Osteoblast (primary cell): Measurements from ENCODE around the gene ZNF224. TPM values are rescaled to one million over a fixed set of nuclear protein-coding genes. Genes with fewer than 3 reads are reported as not detected.
"Not testable (repeated sequence)": the region's sequence is repeated elsewhere in the genome, so short reads cannot be mapped to it uniquely, and the experiment has no call there.

Experiments
- DNase-seq: peaks from one replicate; pipeline ENCODE4 v3.0.0; 2011; ENCODE audit warnings: low spot score, mixed read lengths; ENCODE audit not compliant: insufficient read length; ENCODE audit errors: missing footprints
- H2AFZ ChIP-seq: 2 replicates; pipeline ENCODE4 v1.6.0; 2011; ENCODE audit warnings: mild to moderate bottlenecking, low read length
- H3K27ac ChIP-seq: 2 replicates; pipeline ENCODE4 v1.5.1; 2011; ENCODE audit warnings: mild to moderate bottlenecking, low read depth, low read length, moderate library complexity
- H3K27me3 ChIP-seq: 2 replicates; pipeline ENCODE4 v1.6.0; 2012; ENCODE audit warnings: mild to moderate bottlenecking, control low read depth, inconsistent platforms, low read length, moderate library complexity; ENCODE audit not compliant: insufficient read depth
- H3K36me3 ChIP-seq: 2 replicates; pipeline ENCODE4 v1.5.1; 2011; ENCODE audit warnings: mild to moderate bottlenecking, low read length, control low read depth, moderate library complexity; ENCODE audit not compliant: insufficient read depth
- H3K4me1 ChIP-seq: 2 replicates; pipeline ENCODE4 v1.5.1; 2011; ENCODE audit warnings: mild to moderate bottlenecking, low read length, control low read depth, moderate library complexity; ENCODE audit not compliant: insufficient read depth
- H3K4me2 ChIP-seq: 2 replicates; pipeline ENCODE4 v1.6.0; 2011; ENCODE audit warnings: mild to moderate bottlenecking, low read length; ENCODE audit not compliant: insufficient read depth
- H3K4me3 ChIP-seq: fragments of 200-600 bp; sonication (generic); 3 replicates; pipeline ENCODE4 v1.5.1; 2012; ENCODE audit warnings: mild to moderate bottlenecking, low read length, inconsistent platforms; ENCODE audit not compliant: insufficient read depth
- H3K79me2 ChIP-seq: 2 replicates; pipeline ENCODE4 v1.6.0; 2012; ENCODE audit warnings: mild to moderate bottlenecking, low read length, control low read depth, inconsistent platforms; ENCODE audit not compliant: insufficient read depth
- H3K9me3 ChIP-seq: 2 replicates; pipeline ENCODE4 v1.5.1; 2011; ENCODE audit warnings: low read depth, low read length, control low read depth
- H4K20me1 ChIP-seq: 2 replicates; pipeline ENCODE4 v1.6.0; 2012; ENCODE audit warnings: mild to moderate bottlenecking, low read length, control low read depth; ENCODE audit not compliant: insufficient read depth
- total RNA-seq: library from RNA; depleted of rRNA; stranded (reverse); fragments of >200 nt; gene quantifications from 2 replicates; pipeline ENCODE4 v1.2.3, GENCODE V29; 2012
- TF ChIP-seq, protein P1 (sequence below): IDR thresholded peaks from 2 replicates; pipeline ENCODE4 v1.5.1; 2011; ENCODE audit warnings: mild to moderate bottlenecking, low read depth, low read length, moderate library complexity; ENCODE audit errors: extremely low read depth

ZNF224 gene
- total RNA-seq, 1 donor: 32.6 TPM

GRCh38 chr19:44112802-44113137 lies 18.6 kb downstream of the ZNF224 start:
- Histone ChIP-seq H3K36me3 (peaks cover 16% of the 10 kb centered on the region), H2AFZ (peak overlapping the region; percentile 96), H3K9me3 (peaks cover 7% of the 10 kb centered on the region), H3K4me2 (peak overlapping the region; percentile 91), H3K4me1 (peaks cover 3% of the 10 kb centered on the region), H3K27ac (peak overlapping the region; percentile 66), H3K27me3 (no peaks in the 10 kb centered on the region), H3K4me3 (peak overlapping the region; percentile 81), H3K79me2 (peaks cover 21% of the 10 kb centered on the region), H4K20me1 (no peaks in the 10 kb centered on the region)
- TF ChIP-seq, protein P1, sequence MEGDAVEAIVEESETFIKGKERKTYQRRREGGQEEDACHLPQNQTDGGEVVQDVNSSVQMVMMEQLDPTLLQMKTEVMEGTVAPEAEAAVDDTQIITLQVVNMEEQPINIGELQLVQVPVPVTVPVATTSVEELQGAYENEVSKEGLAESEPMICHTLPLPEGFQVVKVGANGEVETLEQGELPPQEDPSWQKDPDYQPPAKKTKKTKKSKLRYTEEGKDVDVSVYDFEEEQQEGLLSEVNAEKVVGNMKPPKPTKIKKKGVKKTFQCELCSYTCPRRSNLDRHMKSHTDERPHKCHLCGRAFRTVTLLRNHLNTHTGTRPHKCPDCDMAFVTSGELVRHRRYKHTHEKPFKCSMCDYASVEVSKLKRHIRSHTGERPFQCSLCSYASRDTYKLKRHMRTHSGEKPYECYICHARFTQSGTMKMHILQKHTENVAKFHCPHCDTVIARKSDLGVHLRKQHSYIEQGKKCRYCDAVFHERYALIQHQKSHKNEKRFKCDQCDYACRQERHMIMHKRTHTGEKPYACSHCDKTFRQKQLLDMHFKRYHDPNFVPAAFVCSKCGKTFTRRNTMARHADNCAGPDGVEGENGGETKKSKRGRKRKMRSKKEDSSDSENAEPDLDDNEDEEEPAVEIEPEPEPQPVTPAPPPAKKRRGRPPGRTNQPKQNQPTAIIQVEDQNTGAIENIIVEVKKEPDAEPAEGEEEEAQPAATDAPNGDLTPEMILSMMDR: no peak
- DNase-seq: no peak

- Histone ChIP-seq H3K4me2 (peak within 1 kb of the TSS; percentile 91), H3K4me1 (peaks cover 3% of the 10 kb centered on the region)
- peak; percentile 94 for DNase-seq
Measured at GRCh38 chr19:44113138-44113783, 19.1 kb downstream of the ZNF224 start, which contains the start of gene ZNF225. Gene ZNF225 (plus strand): TSS chr19:44113399. CDS start chr19:44115828, 2,429 bp downstream.

DNA sequence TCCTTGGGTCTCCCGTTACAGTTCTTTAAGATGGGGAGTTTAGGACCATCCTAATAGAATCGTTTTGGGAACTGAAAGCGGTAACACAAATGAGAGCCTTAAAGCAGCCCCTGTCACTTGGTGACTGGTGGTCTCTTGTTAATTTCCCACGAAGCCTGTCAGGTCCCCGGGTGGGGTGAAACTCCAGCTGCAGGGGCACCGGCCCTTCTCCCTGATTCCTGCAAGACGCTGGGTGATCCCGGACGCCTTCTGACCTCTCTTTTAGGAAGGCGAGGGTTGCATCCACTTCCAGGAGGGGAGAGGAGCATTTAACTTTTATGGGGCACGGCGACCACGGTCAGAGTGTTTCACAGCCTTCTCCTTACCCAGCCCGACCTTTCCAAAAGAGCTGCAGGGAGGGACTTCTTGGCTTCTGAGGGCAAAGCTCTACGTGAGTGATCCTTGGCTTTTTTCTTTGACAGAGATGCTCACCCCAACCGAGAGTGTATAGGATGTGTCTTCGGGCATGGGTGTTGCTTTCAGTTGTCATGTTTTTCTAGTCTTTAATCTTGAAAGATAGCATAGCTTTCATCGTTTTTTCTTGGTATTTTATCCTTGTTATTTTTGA lies 19.7 kb downstream of the ZNF224 start:
- H3K9me3 ChIP-seq: no peaks in the 10 kb centered on the region
- peak overlapping the region; percentile 95 for H2AFZ ChIP-seq
- peaks cover 18% of the 10 kb centered on the region for H3K36me3 ChIP-seq
- no peaks in the 10 kb centered on the region for H3K27me3 ChIP-seq
- H3K79me2 ChIP-seq: peaks cover 21% of the 10 kb centered on the region
- TF ChIP-seq, protein P1: no peak
- peak overlapping the region; percentile 66 for H3K27ac ChIP-seq
- peaks cover 3% of the 10 kb centered on the region for H3K4me1 ChIP-seq
- peak overlapping the region; percentile 81 for H3K4me3 ChIP-seq
- DNase-seq: peak; percentile 78
- H3K4me2 ChIP-seq: peak overlapping the region; percentile 91
- H4K20me1 ChIP-seq: no peaks in the 10 kb centered on the region

More at GRCh38 chr19:44113138-44113783, 19.1 kb downstream of the ZNF224 start, which contains the start of gene ZNF225:
- TF ChIP-seq, protein P1: no peak
- peak within 1 kb of the TSS; percentile 96 for H2AFZ ChIP-seq
- peak within 1 kb of the TSS; percentile 66 for H3K27ac ChIP-seq
- H3K4me3 ChIP-seq: peak within 1 kb of the TSS; percentile 81
- H3K9me3 ChIP-seq: peaks cover 2% of the 10 kb centered on the region
- H3K27me3 ChIP-seq: no peaks in the 10 kb centered on the region
- peaks cover 15% of the 10 kb centered on the region for H3K36me3 ChIP-seq
- no peaks in the 10 kb centered on the region for H4K20me1 ChIP-seq
- peaks cover 21% of the 10 kb centered on the region for H3K79me2 ChIP-seq

- not testable (repeated sequence) for H4K20me1 ChIP-seq
- H3K36me3 ChIP-seq: peaks cover 30% of the 10 kb centered on the region
Measured at GRCh38 chr19:44121162-44121561, 27.0 kb downstream of the ZNF224 start.

More at GRCh38 chr19:44121162-44121561, 27.0 kb downstream of the ZNF224 start:
- not testable (repeated sequence) for DNase-seq, H3K9me3 ChIP-seq, H3K27ac ChIP-seq, H3K4me2 ChIP-seq, H2AFZ ChIP-seq, H3K27me3 ChIP-seq, H3K79me2 ChIP-seq, H3K4me3 ChIP-seq, H3K4me1 ChIP-seq
